GM12892 (cell line): ENCODE measurements around the gene UBE2E1.

Source experiments
- POLR2A ChIP-seq: IDR thresholded peaks from 2 replicates; pipeline ENCODE4 v1.6.1; 2011; ENCODE audit warnings: low read depth, low read length, control low read depth
- POLR2AphosphoS5 ChIP-seq: IDR thresholded peaks from 2 replicates; pipeline ENCODE4 v1.6.1; 2011; ENCODE audit warnings: low read depth, low read length, control low read depth
- TAF1 ChIP-seq: IDR thresholded peaks from 2 replicates; pipeline ENCODE4 v1.6.1; 2011; ENCODE audit warnings: low read depth, mild to moderate bottlenecking, control low read depth, low read length, borderline replicate concordance

DNA sequence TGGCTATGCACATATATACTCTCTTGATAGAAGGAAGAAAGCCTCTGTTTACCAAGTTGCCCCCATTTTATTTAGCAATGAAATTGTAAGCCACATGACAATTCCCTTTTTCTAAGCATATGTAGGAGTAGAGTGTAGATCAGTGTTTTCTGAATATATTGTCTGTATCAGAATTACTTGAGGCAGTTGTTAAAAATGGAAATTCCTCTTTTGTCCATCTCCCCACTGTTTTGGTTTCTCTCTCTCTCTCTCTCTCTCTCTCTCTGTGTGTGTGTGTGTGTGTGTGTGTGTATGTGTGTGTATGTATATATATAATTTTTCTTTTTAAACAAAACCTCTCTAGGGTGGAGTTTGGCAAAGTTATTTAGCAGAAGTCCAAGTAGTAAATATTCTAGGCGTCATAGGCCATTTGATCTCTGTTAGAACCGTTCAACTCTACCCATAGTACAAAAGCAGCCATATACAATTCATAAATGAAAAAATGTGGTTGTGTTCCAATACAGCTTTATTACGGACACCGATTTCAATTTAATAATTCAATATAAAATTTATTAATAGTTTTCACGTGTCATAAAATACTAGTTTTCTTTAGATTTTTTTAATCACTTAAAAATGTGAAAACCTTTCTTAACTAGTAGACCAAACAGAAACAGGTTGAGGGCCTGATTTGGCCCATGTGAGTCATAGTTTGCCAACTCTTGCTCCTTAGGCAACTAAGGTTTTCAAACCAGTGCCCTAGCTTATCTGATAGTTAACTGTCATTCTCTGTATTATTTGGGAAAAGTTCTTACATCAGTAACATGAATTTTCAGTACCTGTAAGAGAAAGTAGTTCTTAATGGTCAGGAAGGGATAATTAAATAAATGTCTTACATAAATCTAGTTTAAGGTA lies 39.8 kb downstream of the UBE2E1 start:
- TF ChIP-seq TAF1 (no peak), POLR2A (no peak), POLR2AphosphoS5 (no peak)
